HepG2 (cell line): ENCODE data around the gene KRTAP19-1. TPM values are rescaled to one million over a fixed set of nuclear protein-coding genes. Genes with fewer than 3 reads are reported as not detected.

Experiments used
- ATAC-seq: fragments of 200-7000 bp; cut with Tn5 transposase; 3 replicates; pipeline ENCODE4 v1.9.1; 2020; ENCODE audit warnings: mild to moderate bottlenecking, moderate library complexity
- BruUV-seq: library from RNA; stranded (reverse); fragments of 400-500 nt; replicated peaks from 2 replicates; lab custom pipeline; 2021; lab: Mats Ljungman, UMichigan
- CTCF ChIA-PET: fragments of 300-600 bp; formaldehyde crosslinking; extraction: SDS; loops from one replicate; lab custom pipeline; 2021; ENCODE audit warnings: low total read pairs, inconsistent platforms, low intra/inter-chr PET ratio; lab: Yijun Ruan, JAX
- POLR2A ChIA-PET: fragments of 350-600 bp; sonication (Branson Sonifier 250); formaldehyde crosslinking; loops from one replicate; lab custom pipeline; 2020; ENCODE audit warnings: antibody characterized with exemption, inconsistent platforms; lab: Yijun Ruan, JAX
- DNase-seq: peaks from one replicate; pipeline ENCODE4 v3.0.0-alpha.2; 2015; ENCODE audit warnings: low spot score
- FAIRE-seq: peaks from 3 replicates; lab custom pipeline; 2011; peaks lifted over from hg19 to GRCh38; lab: Jason Lieb, UNC
- H2AFZ ChIP-seq: one replicate; pipeline ENCODE4 v1.6.1; 2011; ENCODE audit warnings: low read length, inconsistent platforms
- H3K27ac ChIP-seq: fragments of 300-600 bp; 3 replicates; pipeline ENCODE4 v1.8.0; 2011; ENCODE audit warnings: mixed run types, mild to moderate bottlenecking, mixed read lengths, low read length, inconsistent platforms; ENCODE audit not compliant: insufficient read depth; ENCODE audit errors: extremely low read length
- H3K27me3 ChIP-seq, 2 experiments: fragments of 200-600 bp in 1 of 2; 2 replicates in 1 of 2; 3 replicates in 1 of 2; pipeline versions ENCODE4 v1.6.0 to v1.8.0; 2011; ENCODE audit warnings: low read length in 2 of 2, mild to moderate bottlenecking in 2 of 2, moderate library complexity in 2 of 2, inconsistent platforms in 1 of 2; ENCODE audit not compliant: insufficient read depth in 2 of 2, control insufficient read depth in 1 of 2
- H3K36me3 ChIP-seq, 2 experiments: fragments of 200-600 bp in 1 of 2; replicated peaks in 1 of 2; 2 replicates in 1 of 2; 3 replicates in 1 of 2; pipeline versions ENCODE4 v1.5.1 to v1.8.0; 2011; ENCODE audit warnings: low read length in 2 of 2, inconsistent platforms in 1 of 2; ENCODE audit not compliant: insufficient read depth in 2 of 2, control insufficient read depth in 1 of 2
- H3K4me1 ChIP-seq: 2 replicates; pipeline ENCODE4 v1.5.1; 2012; ENCODE audit warnings: low read length, inconsistent platforms; ENCODE audit not compliant: insufficient read depth
- H3K4me2 ChIP-seq: 2 replicates; pipeline ENCODE4 v1.6.0; 2011; ENCODE audit warnings: low read depth, low read length, inconsistent platforms
- H3K4me3 ChIP-seq, 3 experiments: fragments of 200-600 bp in 1 of 3; sonication (generic), shearing (Covaris generic) in 1 of 3; replicated peaks in 1 of 3; 2 replicates each; pipeline ENCODE4 v1.5.1; 2011 to 2016; ENCODE audit warnings: low read length in 3 of 3, inconsistent platforms in 2 of 3, low read depth in 2 of 3, mild to moderate bottlenecking in 2 of 3, control low read depth in 1 of 3, mixed read lengths in 1 of 3; ENCODE audit not compliant: insufficient read depth in 1 of 3
- H3K79me2 ChIP-seq: one replicate; pipeline ENCODE4 v1.6.1; 2011; ENCODE audit warnings: low read length, inconsistent platforms; ENCODE audit not compliant: insufficient read depth
- H3K9ac ChIP-seq: 2 replicates; pipeline ENCODE4 v1.6.0; 2011; ENCODE audit warnings: mild to moderate bottlenecking, low read depth, low read length, inconsistent platforms; ENCODE audit not compliant: insufficient read depth
- H3K9me3 ChIP-seq: 2 replicates; pipeline ENCODE4 v1.5.1; 2012; ENCODE audit warnings: mild to moderate bottlenecking, low read length
- H4K20me1 ChIP-seq: 2 replicates; pipeline ENCODE4 v1.6.0; 2011; ENCODE audit warnings: inconsistent platforms, mild to moderate bottlenecking, low read length, moderate library complexity; ENCODE audit not compliant: insufficient read depth
- CTCF ChIP-seq: sonication (generic); formaldehyde crosslinking; IDR thresholded peaks from 2 replicates; pipeline ENCODE4 v1.5.0; 2020; ENCODE audit warnings: mild to moderate bottlenecking, missing genetic modification reagents, moderate library complexity
- ELF4 ChIP-seq: sonication (generic); formaldehyde crosslinking; IDR thresholded peaks from 2 replicates; pipeline ENCODE4 v1.5.0; 2020; ENCODE audit warnings: missing genetic modification reagents, mild to moderate bottlenecking, moderate library complexity, borderline replicate concordance
- NAIF1 ChIP-seq: sonication (generic); formaldehyde crosslinking; IDR thresholded peaks from 2 replicates; pipeline ENCODE4 v1.5.0; 2020; ENCODE audit warnings: mild to moderate bottlenecking, missing genetic modification reagents, borderline replicate concordance
- NFKBIZ ChIP-seq: IDR thresholded peaks from 2 replicates; pipeline ENCODE4 v1.6.1; 2018; ENCODE audit warnings: missing genetic modification reagents, missing compliant biosample characterization
- PRMT3 ChIP-seq: sonication (generic); formaldehyde crosslinking; IDR thresholded peaks from 2 replicates; pipeline ENCODE4 v1.8.1; 2022; ENCODE audit warnings: low read depth, mild to moderate bottlenecking, moderate library complexity, missing genetic modification reagents, borderline replicate concordance
- THYN1 ChIP-seq: sonication (generic); formaldehyde crosslinking; IDR thresholded peaks from 2 replicates; pipeline ENCODE4 v1.8.1; 2023; ENCODE audit warnings: low read depth, mild to moderate bottlenecking, moderate library complexity, missing genetic modification reagents, borderline replicate concordance
- TIGD3 ChIP-seq: sonication (generic); formaldehyde crosslinking; IDR thresholded peaks from 2 replicates; pipeline ENCODE4 v1.5.1; 2020; ENCODE audit warnings: mild to moderate bottlenecking, missing genetic modification reagents, borderline replicate concordance
- USF2 ChIP-seq, 2 experiments: sonication (generic) in 1 of 2; formaldehyde crosslinking in 1 of 2; IDR thresholded peaks; 2 replicates each; pipeline versions ENCODE4 v1.5.1 to v1.6.1; 2011 to 2020; ENCODE audit warnings: borderline replicate concordance in 1 of 2, low read depth in 1 of 2, low read length in 1 of 2, mild to moderate bottlenecking in 1 of 2, missing genetic modification reagents in 1 of 2, moderate library complexity in 1 of 2
- ZC3H4 ChIP-seq: sonication (generic); formaldehyde crosslinking; IDR thresholded peaks from 2 replicates; pipeline ENCODE4 v1.4.0; 2020; ENCODE audit warnings: missing genetic modification reagents, borderline replicate concordance
- ZFYVE20 ChIP-seq: sonication (generic); formaldehyde crosslinking; IDR thresholded peaks from 2 replicates; pipeline ENCODE4 v1.8.0; 2023; ENCODE audit warnings: low read depth, mild to moderate bottlenecking, moderate library complexity, missing genetic modification reagents, borderline replicate concordance
- ZNF138 ChIP-seq: sonication (generic); formaldehyde crosslinking; IDR thresholded peaks from 2 replicates; pipeline ENCODE4 v1.5.0; 2020; ENCODE audit warnings: mild to moderate bottlenecking, low read depth, missing genetic modification reagents
- ZNF367 ChIP-seq: sonication (generic); formaldehyde crosslinking; IDR thresholded peaks from 2 replicates; pipeline ENCODE4 v1.4.0; 2020; ENCODE audit warnings: missing genetic modification reagents, borderline replicate concordance
- ZNF512 ChIP-seq: sonication (generic); formaldehyde crosslinking; IDR thresholded peaks from 2 replicates; pipeline ENCODE4 v1.4.0; 2020; ENCODE audit warnings: mild to moderate bottlenecking, missing genetic modification reagents
- ZNF614 ChIP-seq: IDR thresholded peaks from 2 replicates; pipeline ENCODE4 v1.6.1; 2018; ENCODE audit warnings: missing biosample characterization, missing genetic modification reagents, inconsistent platforms, borderline replicate concordance
- WGBS: methylation state at CpG from one replicate; pipeline ENCODE4 v1.1.6; 2017; ENCODE audit warnings: low lambda C conversion rate; 5-methylcytosine and 5-hydroxymethylcytosine counted together
- in situ Hi-C: cut with HindIII; loops from 2 replicates; pipeline ENCODE4 v1.10.0; 2017; ENCODE audit warnings: low pct_unique_long_range_greater_than_20kb; ENCODE audit not compliant: extremely low pct_ligation_motif_present
- intact Hi-C: fragments of 100-400 bp; cut with micrococcal nuclease; formaldehyde crosslinking; loops from one replicate; pipeline ENCODE4 v1.10.0; 2022; ENCODE audit not compliant: unreplicated experiment
- polyA plus RNA-seq, 8 experiments: library from polyadenylated mRNA; depleted of rRNA in 3 of 8; stranded (reverse) in 7 of 8; unstranded in 1 of 8; fragments of >200 nt; fragmentation: Illumina TruSeq in 4 of 8; extraction: Trizol in 4 of 8; gene quantifications; 2 replicates each; pipeline versions ENCODE4 v1.2.1 to v1.2.3, GENCODE V29; 2011 to 2016; ENCODE audit warnings: low read depth in 4 of 8, missing spikeins in 1 of 8, mixed read lengths in 1 of 8; ENCODE audit not compliant: insufficient read depth in 1 of 8
- total RNA-seq, 5 experiments: library from RNA; depleted of rRNA; stranded (reverse); fragments of >200 nt; fragmentation: Illumina TruSeq; extraction: Trizol; gene quantifications; 2 replicates each; pipeline ENCODE4 v1.2.3, GENCODE V29; 2016; ENCODE audit warnings: low read depth in 1 of 5

The KRTAP19-1 gene
- total and polyA plus RNA-seq, 2 of the 13 experiments (the other 11 are each of a cell fraction or from before 2014, with no cell fraction given): not detected

GRCh38 chr21:30434033-30434631, 46.0 kb downstream of the KRTAP19-1 start (continued):
- TF ChIP-seq USF2 (IDR thresholded peaks at IDR 0.05; ENCODE audit: low read depth, low read length) (no peak), USF2 (CRISPR knock-in tag; IDR thresholded peaks at IDR 0.05; ENCODE audit: borderline replicate concordance) (no peak), ZNF512 (CRISPR knock-in tag) (no peak), CTCF (peak; percentile 46)

- BruUV-seq: no TSS peak
- FAIRE-seq: no peak
These were observed 50.0 kb downstream of the KRTAP19-1 start, which contains the start of gene KRTAP13-4 for GRCh38 chr21:30430170-30430655. Gene KRTAP13-4, plus strand, starts transcription at chr21:30430220. Its CDS starts 56 bp downstream, at chr21:30430276.

More at GRCh38 chr21:30430170-30430655, 50.0 kb downstream of the KRTAP19-1 start, which contains the start of gene KRTAP13-4:
- H3K4me1 ChIP-seq: no peaks in the 10 kb centered on the region
- H2AFZ ChIP-seq: no peak within 1 kb of the TSS
- H3K79me2 ChIP-seq: no peaks in the 10 kb centered on the region
- no peak for ATAC-seq
- no peak within 1 kb of the TSS for H3K4me2 ChIP-seq
- no peaks in the 10 kb centered on the region for H4K20me1 ChIP-seq
- no peak within 1 kb of the TSS for H3K4me3 ChIP-seq
- no peak for DNase-seq
- no peaks in the 10 kb centered on the region for H3K36me3 ChIP-seq
- peaks cover 76% of the 10 kb centered on the region for H3K9me3 ChIP-seq
- H3K9ac ChIP-seq: no peak within 1 kb of the TSS
- ChIA-PET CTCF (no interaction called here), POLR2A (no interaction called here)
- TF ChIP-seq ZNF367 (CRISPR knock-in tag): no peak
- TF ChIP-seq THYN1 (CRISPR knock-in tag): no peak
- TF ChIP-seq NFKBIZ (CRISPR knock-in tag): no peak
- TF ChIP-seq ZNF138 (CRISPR knock-in tag): no peak
- no peak for TF ChIP-seq PRMT3 (CRISPR knock-in tag)
- TF ChIP-seq ZNF614 (CRISPR knock-in tag): no peak
- no peak for TF ChIP-seq ZFYVE20 (CRISPR knock-in tag)
- TF ChIP-seq ZC3H4 (CRISPR knock-in tag): no peak
- TF ChIP-seq ELF4 (CRISPR knock-in tag): no peak
- TF ChIP-seq TIGD3 (CRISPR knock-in tag): no peak
- TF ChIP-seq NAIF1 (CRISPR knock-in tag): no peak
- in situ Hi-C loops (no loop called here), intact Hi-C loops (no loop called here)
- WGBS: 19% methylated on average over 8 of the region's 9 CpGs
- no peaks in the 10 kb centered on the region for H3K27me3 ChIP-seq
- H3K27ac ChIP-seq: no peak within 1 kb of the TSS
